HUES48 (cell line): ENCODE data around the gene TNKS1BP1.
"Not testable (repeated sequence)": the region's sequence is repeated elsewhere in the genome, so short reads cannot be mapped to it uniquely, and the experiment has no call there.

ENCODE experiments used
- H3K27ac ChIP-seq: one replicate; pipeline ENCODE4 v1.7.0; 2013; ENCODE audit warnings: low read depth, low read length, inconsistent platforms
- H3K27me3 ChIP-seq: 2 replicates; pipeline ENCODE4 v1.6.1; 2013; ENCODE audit warnings: mild to moderate bottlenecking, low read length; ENCODE audit not compliant: control insufficient read depth, insufficient read depth
- H3K36me3 ChIP-seq: 2 replicates; pipeline ENCODE4 v1.6.1; 2013; ENCODE audit warnings: low read length; ENCODE audit not compliant: control insufficient read depth, insufficient read depth
- H3K4me1 ChIP-seq: 2 replicates; pipeline ENCODE4 v1.6.1; 2013; ENCODE audit warnings: mild to moderate bottlenecking, low read length; ENCODE audit not compliant: control insufficient read depth, insufficient read depth
- H3K4me3 ChIP-seq: 2 replicates; pipeline ENCODE4 v1.5.1; 2013; ENCODE audit warnings: mild to moderate bottlenecking, low read depth, low read length
- H3K9ac ChIP-seq: 2 replicates; pipeline ENCODE4 v1.6.1; 2013; ENCODE audit warnings: mild to moderate bottlenecking, low read depth, low read length, moderate library complexity
- H3K9me3 ChIP-seq: 2 replicates; pipeline ENCODE4 v1.6.1; 2013; ENCODE audit warnings: low read length; ENCODE audit not compliant: control insufficient read depth, insufficient read depth

Gene TNKS1BP1

GRCh38 chr11:57342702-57343101, 17.9 kb upstream of the TNKS1BP1 start:
- peaks cover 23% of the 10 kb centered on the region for H3K4me1 ChIP-seq
- no peak overlapping the region for H3K9ac ChIP-seq
- no peak overlapping the region for H3K4me3 ChIP-seq
- peaks cover 17% of the 10 kb centered on the region; the same call in 1 of the 2 replicates for H3K27me3 ChIP-seq
- H3K36me3 ChIP-seq, result no peaks in the 10 kb centered on the region
- no peak overlapping the region for H3K27ac ChIP-seq
- H3K9me3 ChIP-seq, result no peaks in the 10 kb centered on the region

- Histone ChIP-seq H3K27me3 (peaks cover 17% of the 10 kb centered on the region; the same call in 1 of the 2 replicates), H3K27ac (no peak overlapping the region), H3K36me3 (no peaks in the 10 kb centered on the region), H3K4me1 (peaks cover 23% of the 10 kb centered on the region), H3K4me3 (no peak overlapping the region), H3K9me3 (no peaks in the 10 kb centered on the region), H3K9ac (no peak overlapping the region)
Observed at GRCh38 chr11:57341250-57341808, 16.6 kb upstream of the TNKS1BP1 start.

GRCh38 chr11:57340039-57340615, 15.4 kb upstream of the TNKS1BP1 start:
- Histone ChIP-seq H3K4me3 (no peak overlapping the region), H3K36me3 (no peaks in the 10 kb centered on the region), H3K27ac (no peak overlapping the region), H3K27me3 (peaks cover 16% of the 10 kb centered on the region; the same call in 1 of the 2 replicates), H3K9ac (no peak overlapping the region), H3K4me1 (peaks cover 25% of the 10 kb centered on the region; the same call in 1 of the 2 replicates), H3K9me3 (no peaks in the 10 kb centered on the region)

- Histone ChIP-seq H3K36me3 (peaks cover 6% of the 10 kb centered on the region), H3K9ac (no peak overlapping the region), H3K4me1 (peaks cover 31% of the 10 kb centered on the region), H3K27ac (no peak overlapping the region), H3K4me3 (no peak overlapping the region), H3K9me3 (no peaks in the 10 kb centered on the region), H3K27me3 (peaks cover 11% of the 10 kb centered on the region; the same call in 1 of the 2 replicates)
Observed at GRCh38 chr11:57339328-57339727, 14.6 kb upstream of the TNKS1BP1 start.

GRCh38 chr11:57338142-57338541, 13.4 kb upstream of the TNKS1BP1 start, which contains the start of gene P2RX3:
Gene P2RX3 (plus strand): TSS chr11:57338352. CDS start chr11:57338551, 199 bp downstream.
- H3K36me3 ChIP-seq, result peaks cover 18% of the 10 kb centered on the region
- no peaks in the 10 kb centered on the region for H3K9me3 ChIP-seq
- H3K4me1 ChIP-seq, result peaks cover 24% of the 10 kb centered on the region
- no peak within 1 kb of the TSS for H3K9ac ChIP-seq
- H3K27ac ChIP-seq, result no peak within 1 kb of the TSS
- H3K27me3 ChIP-seq, result peaks cover 11% of the 10 kb centered on the region; the same call in 1 of the 2 replicates
- no peak within 1 kb of the TSS for H3K4me3 ChIP-seq

- not testable (repeated sequence) for H3K4me3 ChIP-seq, H3K9me3 ChIP-seq, H3K9ac ChIP-seq, H3K27ac ChIP-seq
- peaks cover 30% of the 10 kb centered on the region for H3K36me3 ChIP-seq
- peaks cover 11% of the 10 kb centered on the region; the same call in 1 of the 2 replicates for H3K27me3 ChIP-seq
- H3K4me1 ChIP-seq, result peaks cover 19% of the 10 kb centered on the region
Observed at GRCh38 chr11:57336856-57337255, 12.1 kb upstream of the TNKS1BP1 start.

GRCh38 chr11:57336111-57336666, 11.4 kb upstream of the TNKS1BP1 start:
- Histone ChIP-seq H3K4me3 (peak overlapping the region; percentile 83), H3K27ac (no peak overlapping the region), H3K9me3 (no peaks in the 10 kb centered on the region), H3K4me1 (peaks cover 19% of the 10 kb centered on the region), H3K27me3 (peaks cover 8% of the 10 kb centered on the region; the same call in 1 of the 2 replicates), H3K36me3 (peaks cover 37% of the 10 kb centered on the region), H3K9ac (no peak overlapping the region; the same call in 1 of the 2 replicates)

- no peaks in the 10 kb centered on the region for H3K9me3 ChIP-seq
- peak within 1 kb of the TSS; percentile 80 for H3K27ac ChIP-seq
- H3K4me3 ChIP-seq, result peak within 1 kb of the TSS; percentile 83
- peaks cover 18% of the 10 kb centered on the region for H3K4me1 ChIP-seq
- H3K27me3 ChIP-seq, result peaks cover 2% of the 10 kb centered on the region; the same call in 1 of the 2 replicates
- peak within 1 kb of the TSS; percentile 81 for H3K9ac ChIP-seq
- H3K36me3 ChIP-seq, result peaks cover 44% of the 10 kb centered on the region
Observed at GRCh38 chr11:57335343-57336110, 10.8 kb upstream of the TNKS1BP1 start, which contains the start of gene SSRP1. Gene SSRP1 (minus strand): TSS chr11:57335892. CDS start chr11:57335121, 771 bp downstream.

GRCh38 chr11:57335023-57335342, 10.2 kb upstream of the TNKS1BP1 start:
- Histone ChIP-seq H3K36me3 (peaks cover 49% of the 10 kb centered on the region), H3K27me3 (no peaks in the 10 kb centered on the region), H3K4me3 (peak overlapping the region; percentile 83), H3K4me1 (peaks cover 12% of the 10 kb centered on the region), H3K27ac (peak overlapping the region; percentile 80), H3K9me3 (no peaks in the 10 kb centered on the region), H3K9ac (peak overlapping the region; percentile 81)

- Histone ChIP-seq H3K9me3 (no peaks in the 10 kb centered on the region), H3K27me3 (no peaks in the 10 kb centered on the region), H3K4me3 (no peak overlapping the region), H3K9ac (no peak overlapping the region), H3K36me3 (peaks cover 70% of the 10 kb centered on the region), H3K27ac (no peak overlapping the region), H3K4me1 (peaks cover 12% of the 10 kb centered on the region)
Observed at GRCh38 chr11:57332694-57333440, 8.1 kb upstream of the TNKS1BP1 start.
